ENCODE data around the gene ZNF581.

ZNF581 gene

DNA sequence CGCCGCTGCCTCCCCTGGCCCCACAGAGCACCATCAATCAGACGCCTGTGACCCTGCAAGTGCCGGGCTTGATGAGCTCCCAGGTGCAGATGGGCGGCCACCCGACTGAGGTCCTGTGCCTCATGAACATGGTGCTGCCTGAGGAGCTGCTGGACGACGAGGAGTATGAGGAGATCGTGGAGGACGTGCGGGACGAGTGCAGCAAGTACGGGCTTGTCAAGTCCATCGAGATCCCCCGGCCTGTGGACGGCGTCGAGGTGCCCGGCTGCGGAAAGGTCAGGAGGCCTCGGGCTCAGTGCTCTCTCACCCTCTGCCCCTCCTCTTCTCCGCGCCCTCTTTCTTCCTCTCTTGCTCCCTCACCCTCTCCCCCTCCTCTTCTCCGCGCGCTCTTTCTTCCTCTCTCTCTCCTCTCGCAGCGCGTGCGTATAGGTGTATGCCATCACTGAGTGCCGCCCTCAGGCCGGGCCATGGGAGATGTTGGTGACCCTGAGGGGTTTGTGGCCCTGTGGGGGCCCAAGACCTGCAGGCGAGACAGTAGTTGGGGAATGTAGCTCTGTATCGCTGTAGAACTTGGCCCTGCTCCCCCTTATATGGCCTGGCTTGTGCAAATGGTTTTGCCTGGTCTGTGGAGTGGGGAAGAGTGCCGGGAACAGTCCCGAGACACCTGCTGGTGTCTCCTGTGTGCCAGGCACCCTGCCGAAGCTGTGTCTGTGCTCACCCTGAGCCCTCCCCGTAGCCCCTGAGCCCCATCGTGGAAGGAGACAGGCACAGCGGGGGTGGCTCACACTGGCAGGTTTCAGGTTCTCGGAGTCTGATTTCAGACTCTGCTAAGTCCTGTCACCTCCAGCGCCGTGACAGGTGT lies 26.2 kb downstream of the ZNF581 start:
- peaks cover 33 to 78% of the 10 kb centered on the region in 2 experiments; a peak in 2 of 3 replicates for H3K36me3 ChIP-seq (ENCODE audit: control insufficient read depth in 2 of 2, insufficient read depth in 1 of 2, low read length in 2 of 2)
- TF ChIP-seq ZNF202 (tag by site-specific recombination; IDR thresholded peaks at IDR 0.05; ENCODE audit: borderline replicate concordance): no peak
- peak; percentile 57; the same call in 1 of the 2 replicates for TF ChIP-seq BCL11A (tag by site-specific recombination; IDR thresholded peaks at IDR 0.05; ENCODE audit: low read depth)
- TF ChIP-seq BCL11B (tag by site-specific recombination; IDR thresholded peaks at IDR 0.05; ENCODE audit: low read depth): peak; percentile 70; the same call in 1 of the 2 replicates
- 0 out of 2 replicates have a peak, but pooled peaks have one; percentile 44 for TF ChIP-seq ZNF10 (tag by site-specific recombination; IDR thresholded peaks at IDR 0.05)
- TF ChIP-seq ZNF398 (tag by site-specific recombination; IDR thresholded peaks at IDR 0.05): no peak
- TF ChIP-seq ZNF366 (tag by site-specific recombination; conservative IDR thresholded peaks at IDR 0.05): 0 out of 2 replicates have a peak, but pooled peaks have one; percentile 42
- 0 out of 2 replicates have a peak, but pooled peaks have one; percentile 42 for TF ChIP-seq HIC1 (tag by site-specific recombination; IDR thresholded peaks at IDR 0.05)

GRCh38 chr19:55670280-55671053 lies 27.0 kb downstream of the ZNF581 start:
- Histone ChIP-seq H3K9me3 (ENCODE audit: control insufficient read depth, insufficient read depth, low read depth, low read length) (no peaks in the 10 kb centered on the region), H3K27ac (ENCODE audit: extremely low read depth, low read depth, low read length) (peak overlapping the region; percentile 39; the same call in 1 of the 2 replicates), H3K4me1 (ENCODE audit: control insufficient read depth, insufficient read depth, low read length) (peaks cover 12% of the 10 kb centered on the region), H3K36me3 (ENCODE audit: control insufficient read depth in 2 of 2, insufficient read depth in 1 of 2, low read length in 2 of 2) (peaks cover 29 to 70% of the 10 kb centered on the region in 2 experiments; a peak in 2 of 3 replicates), H3K4me3 (ENCODE audit: low read depth, low read length) (no peak overlapping the region)
- ChIA-PET POLR2A (interaction anchor here (0.6 to 1.9 kb wide), 5 partner anchors 14 to 1663 kb away, joined by 5 to 21 read pairs (median 5); partner anchors contain the start of genes HSPBP1 and U2AF2), CTCF (interaction anchor here (0.7 to 2.5 kb wide), 10 partner anchors 10 to 139 kb away, joined by 3 to 36 read pairs (median 6); partner anchors contain the start of gene U2AF2)
- TF ChIP-seq, protein P1, sequence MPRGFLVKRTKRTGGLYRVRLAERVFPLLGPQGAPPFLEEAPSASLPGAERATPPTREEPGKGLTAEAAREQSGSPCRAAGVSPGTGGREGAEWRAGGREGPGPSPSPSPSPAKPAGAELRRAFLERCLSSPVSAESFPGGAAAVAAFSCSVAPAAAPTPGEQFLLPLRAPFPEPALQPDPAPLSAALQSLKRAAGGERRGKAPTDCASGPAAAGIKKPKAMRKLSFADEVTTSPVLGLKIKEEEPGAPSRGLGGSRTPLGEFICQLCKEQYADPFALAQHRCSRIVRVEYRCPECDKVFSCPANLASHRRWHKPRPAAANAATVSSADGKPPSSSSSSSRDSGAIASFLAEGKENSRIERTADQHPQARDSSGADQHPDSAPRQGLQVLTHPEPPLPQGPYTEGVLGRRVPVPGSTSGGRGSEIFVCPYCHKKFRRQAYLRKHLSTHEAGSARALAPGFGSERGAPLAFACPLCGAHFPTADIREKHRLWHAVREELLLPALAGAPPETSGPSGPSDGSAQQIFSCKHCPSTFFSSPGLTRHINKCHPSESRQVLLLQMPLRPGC (tag by site-specific recombination; IDR thresholded peaks at IDR 0.05): no peak
- TF ChIP-seq GLIS1 (tag by site-specific recombination; IDR thresholded peaks at IDR 0.05): peak; percentile 84
- no peak for TF ChIP-seq ZFP3 (tag by site-specific recombination; IDR thresholded peaks at IDR 0.05; ENCODE audit: low read depth)
- TF ChIP-seq ZNF423 (tag by site-specific recombination; IDR thresholded peaks at IDR 0.05): peak; percentile 54; the same call in 1 of the 2 replicates
- peak; percentile 73 for TF ChIP-seq ZIC2 (tag by site-specific recombination; IDR thresholded peaks at IDR 0.05)
- TF ChIP-seq ZNF174 (tag by site-specific recombination; IDR thresholded peaks at IDR 0.05): no peak
- peak; percentile 74 for TF ChIP-seq GLIS2 (tag by site-specific recombination; IDR thresholded peaks at IDR 0.05)
- no peak for TF ChIP-seq ZNF132 (tag by site-specific recombination; IDR thresholded peaks at IDR 0.05; ENCODE audit: borderline replicate concordance)
- TF ChIP-seq ZNF600 (tag by site-specific recombination; IDR thresholded peaks at IDR 0.05): peak; percentile 93
- TF ChIP-seq ZNF707 (tag by site-specific recombination; IDR thresholded peaks at IDR 0.05): no peak
- TF ChIP-seq HOXC10 (CRISPR knock-in tag; IDR thresholded peaks at IDR 0.05): no peak
- no peak for TF ChIP-seq EGR2 (tag by site-specific recombination; IDR thresholded peaks at IDR 0.05; ENCODE audit: low read depth)
- TF ChIP-seq SCRT1 (tag by site-specific recombination; IDR thresholded peaks at IDR 0.05; ENCODE audit: borderline replicate concordance): no peak
- TF ChIP-seq, protein P2, sequence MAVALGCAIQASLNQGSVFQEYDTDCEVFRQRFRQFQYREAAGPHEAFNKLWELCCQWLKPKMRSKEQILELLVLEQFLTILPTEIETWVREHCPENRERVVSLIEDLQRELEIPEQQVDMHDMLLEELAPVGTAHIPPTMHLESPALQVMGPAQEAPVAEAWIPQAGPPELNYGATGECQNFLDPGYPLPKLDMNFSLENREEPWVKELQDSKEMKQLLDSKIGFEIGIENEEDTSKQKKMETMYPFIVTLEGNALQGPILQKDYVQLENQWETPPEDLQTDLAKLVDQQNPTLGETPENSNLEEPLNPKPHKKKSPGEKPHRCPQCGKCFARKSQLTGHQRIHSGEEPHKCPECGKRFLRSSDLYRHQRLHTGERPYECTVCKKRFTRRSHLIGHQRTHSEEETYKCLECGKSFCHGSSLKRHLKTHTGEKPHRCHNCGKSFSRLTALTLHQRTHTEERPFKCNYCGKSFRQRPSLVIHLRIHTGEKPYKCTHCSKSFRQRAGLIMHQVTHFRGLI (tag by site-specific recombination; IDR thresholded peaks at IDR 0.05): no peak
- peak; percentile 78; the same call in 1 of the 2 replicates for TF ChIP-seq BCL11A (tag by site-specific recombination; IDR thresholded peaks at IDR 0.05; ENCODE audit: low read depth)
- peak; percentile 52 for TF ChIP-seq BCL11B (tag by site-specific recombination; IDR thresholded peaks at IDR 0.05; ENCODE audit: low read depth)
- no peak for TF ChIP-seq PRDM6 (tag by site-specific recombination; IDR thresholded peaks at IDR 0.05)

More for the DNA sequence above, 26.2 kb downstream of the ZNF581 start:
- POLR2A ChIA-PET: no interaction called here
- Histone ChIP-seq H3K27ac (ENCODE audit: extremely low read depth, low read depth, low read length) (no peak overlapping the region), H3K9me3 (ENCODE audit: control insufficient read depth, insufficient read depth, low read depth, low read length) (no peaks in the 10 kb centered on the region), H3K4me1 (ENCODE audit: control insufficient read depth, insufficient read depth, low read length) (peaks cover 12% of the 10 kb centered on the region), H3K4me3 (ENCODE audit: low read depth, low read length) (no peak overlapping the region)
- CTCF ChIA-PET: interaction anchor here (1.0 to 2.5 kb wide), 2 partner anchors 15 to 37 kb away, joined by 7 to 35 read pairs; no protein-coding TSS in a partner anchor
